NT2/D1 (cell line): Measurements from ENCODE around the gene CHAF1A.

Experiments
- DNase-seq: peaks from one replicate; pipeline ENCODE4 v3.0.0-alpha.2; 2011; ENCODE audit warnings: low read depth, low spot score
- H3K27me3 ChIP-seq: 2 replicates; pipeline ENCODE4 v1.6.0; 2011; ENCODE audit warnings: mild to moderate bottlenecking; ENCODE audit not compliant: insufficient read length, insufficient read depth
- H3K36me3 ChIP-seq: 2 replicates; pipeline ENCODE4 v1.6.1; 2011; ENCODE audit warnings: mild to moderate bottlenecking, low read length, mixed read lengths; ENCODE audit not compliant: insufficient read depth, insufficient read length
- H3K4me1 ChIP-seq: 2 replicates; pipeline ENCODE4 v1.5.1; 2011; ENCODE audit not compliant: insufficient read depth, insufficient read length
- H3K4me3 ChIP-seq: 2 replicates; pipeline ENCODE4 v1.5.1; 2011; ENCODE audit warnings: low read depth; ENCODE audit not compliant: insufficient read length
- H3K9ac ChIP-seq: 2 replicates; pipeline ENCODE4 v1.6.0; 2011; ENCODE audit warnings: low read depth; ENCODE audit not compliant: insufficient read length
- H3K9me3 ChIP-seq: 2 replicates; pipeline ENCODE4 v1.5.1; 2011; ENCODE audit warnings: mild to moderate bottlenecking, low read length; ENCODE audit not compliant: insufficient read depth
- SUZ12 ChIP-seq: IDR thresholded peaks from 2 replicates; pipeline ENCODE4 v1.6.1; 2011; ENCODE audit not compliant: insufficient read length, insufficient read depth; ENCODE audit errors: extremely low read depth
- YY1 ChIP-seq: IDR thresholded peaks from 2 replicates; pipeline ENCODE4 v1.6.1; 2011; ENCODE audit not compliant: insufficient read length, insufficient read depth
- ZNF274 ChIP-seq: IDR thresholded peaks from 2 replicates; pipeline ENCODE4 v1.6.1; 2011; ENCODE audit warnings: mild to moderate bottlenecking, low read depth, low read length

The CHAF1A gene

GRCh38 chr19:4403005-4403761 is 743 bp downstream of the CHAF1A start:
- peak overlapping the region; percentile 72 for H3K4me3 ChIP-seq
- no peaks in the 10 kb centered on the region for H3K9me3 ChIP-seq
- TF ChIP-seq SUZ12 (no peak), YY1 (no peak), ZNF274 (no peak)
- peaks cover 4% of the 10 kb centered on the region for H3K4me1 ChIP-seq
- H3K9ac ChIP-seq, result peak overlapping the region; percentile 95
- H3K27me3 ChIP-seq, result no peaks in the 10 kb centered on the region
- peaks cover 40% of the 10 kb centered on the region for H3K36me3 ChIP-seq
- no peak for DNase-seq

GRCh38 chr19:4405977-4406376 is 3.5 kb downstream of the CHAF1A start:
- no peak for TF ChIP-seq ZNF274
- TF ChIP-seq SUZ12, result no peak
- TF ChIP-seq YY1, result no peak
- H3K36me3 ChIP-seq, result peaks cover 53% of the 10 kb centered on the region

GRCh38 chr19:4406626-4407025 is 4.2 kb downstream of the CHAF1A start:
- Histone ChIP-seq H3K4me3 (no peak overlapping the region), H3K9ac (peak overlapping the region; percentile 3), H3K36me3 (peaks cover 59% of the 10 kb centered on the region), H3K4me1 (peaks cover 12% of the 10 kb centered on the region), H3K27me3 (no peaks in the 10 kb centered on the region), H3K9me3 (no peaks in the 10 kb centered on the region)
- no peak for DNase-seq
- no peak for TF ChIP-seq YY1
- TF ChIP-seq SUZ12, result no peak

More at GRCh38 chr19:4405977-4406376, 3.5 kb downstream of the CHAF1A start:
- peaks cover 12% of the 10 kb centered on the region for H3K4me1 ChIP-seq
- no peak for DNase-seq
- no peaks in the 10 kb centered on the region for H3K27me3 ChIP-seq
- H3K9ac ChIP-seq, result no peak overlapping the region
- no peak overlapping the region for H3K4me3 ChIP-seq
- no peaks in the 10 kb centered on the region for H3K9me3 ChIP-seq

- H3K4me3 ChIP-seq, result peak overlapping the region; percentile 20
- H3K36me3 ChIP-seq, result peaks cover 76% of the 10 kb centered on the region
- H3K9ac ChIP-seq, result peak overlapping the region; percentile 68
- DNase-seq, result peak; percentile 95
- H3K4me1 ChIP-seq, result peaks cover 15% of the 10 kb centered on the region
- no peaks in the 10 kb centered on the region for H3K9me3 ChIP-seq
- H3K27me3 ChIP-seq, result no peaks in the 10 kb centered on the region
- no peak for TF ChIP-seq SUZ12
- no peak for TF ChIP-seq YY1
- TF ChIP-seq ZNF274, result no peak
These were observed 6.9 kb downstream of the CHAF1A start for GRCh38 chr19:4409123-4409933.

GRCh38 chr19:4413588-4413987 is 11.1 kb downstream of the CHAF1A start:
- no peak for TF ChIP-seq SUZ12
- TF ChIP-seq ZNF274, result no peak
- TF ChIP-seq YY1, result no peak
- Histone ChIP-seq H3K36me3 (peaks cover 85% of the 10 kb centered on the region), H3K27me3 (no peaks in the 10 kb centered on the region), H3K4me1 (peaks cover 21% of the 10 kb centered on the region), H3K4me3 (no peak overlapping the region), H3K9ac (no peak overlapping the region), H3K9me3 (no peaks in the 10 kb centered on the region)
- no peak for DNase-seq

GRCh38 chr19:4414144-4414799 is 11.8 kb downstream of the CHAF1A start:
- peaks cover 21% of the 10 kb centered on the region for H3K4me1 ChIP-seq
- no peak overlapping the region for H3K4me3 ChIP-seq
- H3K36me3 ChIP-seq, result peaks cover 88% of the 10 kb centered on the region
- TF ChIP-seq SUZ12, result no peak
- no peaks in the 10 kb centered on the region for H3K27me3 ChIP-seq
- no peaks in the 10 kb centered on the region for H3K9me3 ChIP-seq
- no peak for DNase-seq
- H3K9ac ChIP-seq, result peak overlapping the region; percentile 24

- DNase-seq, result no peak
- Histone ChIP-seq H3K9ac (peak overlapping the region; percentile 24), H3K4me3 (no peak overlapping the region), H3K9me3 (no peaks in the 10 kb centered on the region), H3K4me1 (peaks cover 15% of the 10 kb centered on the region), H3K36me3 (peaks cover 87% of the 10 kb centered on the region), H3K27me3 (no peaks in the 10 kb centered on the region)
- TF ChIP-seq YY1 (no peak), ZNF274 (no peak), SUZ12 (no peak)
These were observed 12.4 kb downstream of the CHAF1A start for GRCh38 chr19:4414800-4415321.
